Neural cell (in vitro differentiated cells): ENCODE data around the gene GEMIN5.

Experiments
- CTCF ChIP-seq: fragments of 450-650 bp; IDR thresholded peaks from 2 replicates; pipeline ENCODE4 v1.5.1; 2014; ENCODE audit warnings: antibody characterized with exemption, mild to moderate bottlenecking, moderate library complexity; ENCODE audit not compliant: poor library complexity, severe bottlenecking
- EP300 ChIP-seq: fragments of 450-650 bp; conservative IDR thresholded peaks from 2 replicates; pipeline ENCODE4 v1.6.1; 2014; ENCODE audit warnings: antibody characterized with exemption, mild to moderate bottlenecking, moderate library complexity; ENCODE audit not compliant: poor library complexity, severe bottlenecking
- MXI1 ChIP-seq: fragments of 450-650 bp; conservative IDR thresholded peaks from 2 replicates; pipeline ENCODE4 v1.6.1; 2014; ENCODE audit warnings: antibody characterized with exemption, mild to moderate bottlenecking; ENCODE audit not compliant: poor library complexity, severe bottlenecking
- SMC3 ChIP-seq: fragments of 450-650 bp; conservative IDR thresholded peaks from 2 replicates; pipeline ENCODE4 v1.6.1; 2014; ENCODE audit warnings: antibody characterized with exemption, mild to moderate bottlenecking, moderate library complexity; ENCODE audit not compliant: poor library complexity
- TAF1 ChIP-seq: IDR thresholded peaks from 2 replicates; pipeline ENCODE4 v1.6.1; 2012; ENCODE audit warnings: low read depth

- TF ChIP-seq CTCF (no peak), MXI1 (no peak), SMC3 (no peak), TAF1 (no peak), EP300 (no peak)
These were observed 78.8 kb downstream of the GEMIN5 start for GRCh38 chr5:154858972-154859871.
